Ramos (cell line): ENCODE results near the gene CCDC74A.
"Not testable (repeated sequence)": the region's sequence is repeated elsewhere in the genome, so short reads cannot be mapped to it uniquely, and the experiment has no call there.

Source experiments
- in situ Hi-C: fragments of 300-500 bp; cut with MboI; formaldehyde crosslinking; loops from one replicate; pipeline ENCODE4 v1.14.3; 2022; ENCODE audit warnings: low sequenced_read_pairs; ENCODE audit not compliant: unreplicated experiment

Gene CCDC74A

GRCh38 chr2:131544813-131545165, 17.1 kb downstream of the CCDC74A start:
- in situ Hi-C loops, result not testable (repeated sequence)

GRCh38 chr2:131552871-131553270, 25.2 kb downstream of the CCDC74A start:
- in situ Hi-C loops, result no loop called here

GRCh38 chr2:131556998-131557397, 29.3 kb downstream of the CCDC74A start:
- in situ Hi-C loops, result no loop called here

GRCh38 chr2:131557558-131558321, 30.1 kb downstream of the CCDC74A start:
- in situ Hi-C loops, result no loop called here

GRCh38 chr2:131566371-131566770, 38.7 kb downstream of the CCDC74A start:
- in situ Hi-C loops, result no loop called here

- in situ Hi-C loops, result no loop called here
Measured at GRCh38 chr2:131567891-131568290, 40.2 kb downstream of the CCDC74A start.

- in situ Hi-C loops, result not testable (repeated sequence)
Measured at GRCh38 chr2:131568401-131568800, 40.7 kb downstream of the CCDC74A start.

GRCh38 chr2:131572175-131572574, 44.5 kb downstream of the CCDC74A start:
- in situ Hi-C loops, result no loop called here

- in situ Hi-C loops, result no loop called here
Measured at GRCh38 chr2:131577812-131578211, 50.1 kb downstream of the CCDC74A start.

- in situ Hi-C loops, result no loop called here
Measured at GRCh38 chr2:131580187-131580586, 52.5 kb downstream of the CCDC74A start.
